ENCODE measurements around the gene ZC3H7B. TPM values are rescaled to one million over a fixed set of nuclear protein-coding genes. Genes with fewer than 3 reads are reported as not detected.
A peak's percentile ranks its signal among the peaks of the same experiment; 100 is the strongest.

ZC3H7B gene
- polyA plus RNA-seq, 1 donor (not counting 4 experiments of a cell fraction or from before 2014, with no cell fraction given), result 24.2 TPM

DNA sequence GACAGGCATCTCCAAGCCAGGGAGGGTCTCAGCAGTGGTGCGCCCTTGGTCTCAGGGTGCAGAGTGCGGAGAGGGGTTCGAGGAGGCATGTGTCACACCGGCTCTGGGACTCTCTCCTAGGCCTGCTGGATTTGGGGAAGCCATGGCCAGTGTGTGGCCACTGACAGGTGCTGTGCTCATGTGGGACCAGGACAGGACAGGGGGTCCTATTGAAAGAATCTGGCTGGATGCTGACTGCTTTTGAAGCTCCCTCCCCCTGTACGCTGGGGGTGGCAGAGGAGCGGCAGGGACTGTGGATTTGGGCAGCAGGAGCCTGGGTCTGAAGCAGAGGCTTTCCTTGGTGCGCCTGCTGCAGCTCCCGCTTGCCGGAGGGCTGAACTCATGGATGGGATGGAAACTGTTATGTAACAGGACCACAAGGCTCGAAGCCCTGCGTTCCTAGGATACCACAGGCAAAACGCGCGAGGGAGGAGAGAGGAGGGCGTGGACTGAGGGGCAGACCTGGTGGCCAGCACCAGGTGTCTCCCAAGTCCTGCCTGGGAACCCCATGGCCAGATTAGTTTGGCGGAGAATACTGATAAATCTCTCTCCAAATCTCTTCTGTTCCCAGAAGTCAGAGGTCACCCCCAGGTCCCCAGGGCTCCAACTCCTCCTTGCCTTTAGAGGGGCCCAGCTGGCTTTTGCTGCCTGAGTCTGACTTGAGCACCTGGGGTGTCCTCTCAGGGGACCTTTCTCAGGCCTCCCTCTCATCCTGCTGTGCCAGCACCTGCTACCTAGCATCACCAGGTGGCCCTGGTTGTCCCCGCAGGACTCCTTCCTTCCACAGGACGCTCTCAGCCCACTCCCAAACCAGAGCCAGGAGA lies 66.6 kb downstream of the ZC3H7B start:
- H3K4me3 ChIP-seq (ENCODE audit: control insufficient read depth in 2 of 3, extremely low read depth in 1 of 3, insufficient read depth in 2 of 3, low read depth in 1 of 3, low read length in 3 of 3), result peak overlapping the region in 2 of 3 experiments; percentile 18 to 54
- dilution Hi-C loops (cut with MboI; ENCODE audit: extremely low pct_ligation_motif_present, low sequenced_read_pairs), result no loop called here

DNA sequence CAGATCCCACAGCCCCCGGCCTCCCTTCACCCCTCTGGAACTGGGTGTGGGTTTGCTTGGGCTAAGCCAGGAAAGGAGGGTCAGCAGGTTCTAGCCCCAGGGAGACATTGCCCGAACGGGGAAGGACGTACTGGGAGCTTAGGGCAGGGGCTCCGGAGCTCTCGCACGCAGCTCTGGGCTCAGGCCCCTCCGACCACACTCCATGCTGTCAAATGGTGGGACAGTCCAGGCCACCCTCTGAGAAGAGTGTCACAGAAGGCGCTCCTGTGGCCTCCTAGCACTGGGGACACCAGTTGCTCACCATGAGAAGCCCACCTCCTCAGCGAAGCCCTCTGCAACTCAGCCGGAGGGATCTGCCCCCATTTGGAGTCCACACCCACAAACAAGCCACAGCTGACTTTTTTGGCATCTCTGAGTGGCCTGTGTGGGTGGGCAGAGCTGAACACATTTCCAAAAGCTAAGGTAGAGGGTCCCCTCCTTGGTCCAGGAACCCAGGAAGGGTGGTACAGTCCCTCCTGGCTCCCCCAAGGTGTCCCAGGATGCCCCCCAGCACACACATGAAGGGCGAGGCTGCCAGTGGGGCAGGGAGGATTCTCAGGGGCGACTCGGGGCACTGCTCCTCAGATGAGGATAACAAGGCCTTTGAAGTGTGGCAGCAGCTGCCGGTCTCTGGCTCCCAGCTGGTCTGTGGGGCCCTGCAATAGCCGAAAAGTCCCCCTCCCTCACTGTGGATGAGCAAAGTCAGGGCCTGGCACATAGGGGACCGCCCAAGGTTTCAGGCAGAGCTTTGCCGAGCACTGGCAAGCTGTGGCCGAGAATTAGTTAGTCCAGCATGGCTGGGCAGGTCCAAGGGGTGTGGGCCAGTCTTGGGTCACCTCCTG lies 67.5 kb downstream of the ZC3H7B start:
- no peak overlapping the region for H3K4me2 ChIP-seq (ENCODE audit: control insufficient read depth, extremely low read depth, insufficient read depth, low read depth, low read length)
- no peak overlapping the region for H2AFZ ChIP-seq (ENCODE audit: control insufficient read depth, low read length)
- no peaks in the 10 kb centered on the region for H3K36me3 ChIP-seq (ENCODE audit: control insufficient read depth in 2 of 2, extremely low read depth in 1 of 2, insufficient read depth in 2 of 2, low read length in 2 of 2)
- no peaks in the 10 kb centered on the region for H3K79me2 ChIP-seq (ENCODE audit: control insufficient read depth, insufficient read depth, low read length)
- DNase-seq (ENCODE audit: low read depth, low spot score) (no peak), FAIRE-seq (no peak)
- TF ChIP-seq, protein P1, sequence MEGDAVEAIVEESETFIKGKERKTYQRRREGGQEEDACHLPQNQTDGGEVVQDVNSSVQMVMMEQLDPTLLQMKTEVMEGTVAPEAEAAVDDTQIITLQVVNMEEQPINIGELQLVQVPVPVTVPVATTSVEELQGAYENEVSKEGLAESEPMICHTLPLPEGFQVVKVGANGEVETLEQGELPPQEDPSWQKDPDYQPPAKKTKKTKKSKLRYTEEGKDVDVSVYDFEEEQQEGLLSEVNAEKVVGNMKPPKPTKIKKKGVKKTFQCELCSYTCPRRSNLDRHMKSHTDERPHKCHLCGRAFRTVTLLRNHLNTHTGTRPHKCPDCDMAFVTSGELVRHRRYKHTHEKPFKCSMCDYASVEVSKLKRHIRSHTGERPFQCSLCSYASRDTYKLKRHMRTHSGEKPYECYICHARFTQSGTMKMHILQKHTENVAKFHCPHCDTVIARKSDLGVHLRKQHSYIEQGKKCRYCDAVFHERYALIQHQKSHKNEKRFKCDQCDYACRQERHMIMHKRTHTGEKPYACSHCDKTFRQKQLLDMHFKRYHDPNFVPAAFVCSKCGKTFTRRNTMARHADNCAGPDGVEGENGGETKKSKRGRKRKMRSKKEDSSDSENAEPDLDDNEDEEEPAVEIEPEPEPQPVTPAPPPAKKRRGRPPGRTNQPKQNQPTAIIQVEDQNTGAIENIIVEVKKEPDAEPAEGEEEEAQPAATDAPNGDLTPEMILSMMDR (optimal IDR thresholded peaks at IDR 0.05 in 1 of 3, IDR thresholded peaks at IDR 0.05 in 1 of 3, conservative IDR thresholded peaks at IDR 0.05 in 1 of 3; ENCODE audit: extremely low read depth in 1 of 3, insufficient read depth in 2 of 3, low read length in 3 of 3), result no peak
- TF ChIP-seq EZH2 (IDR thresholded peaks at IDR 0.05; ENCODE audit: low read length), result no peak
- peaks cover 40% of the 10 kb centered on the region for H3K27me3 ChIP-seq (ENCODE audit: control insufficient read depth, extremely low read depth, insufficient read depth, low read length)
- dilution Hi-C loops (cut with MboI; ENCODE audit: extremely low pct_ligation_motif_present, low sequenced_read_pairs), result no loop called here
- H3K4me1 ChIP-seq (ENCODE audit: control insufficient read depth, extremely low read depth, insufficient read depth, low read length), result peaks cover 24% of the 10 kb centered on the region
- no peak overlapping the region for H3K9ac ChIP-seq (ENCODE audit: control insufficient read depth, extremely low read depth, insufficient read depth, low read length)
- peaks cover 3% of the 10 kb centered on the region for H3K9me1 ChIP-seq (ENCODE audit: control insufficient read depth, extremely low read depth, insufficient read depth, low read length)
- H4K20me1 ChIP-seq (ENCODE audit: control insufficient read depth, extremely low read depth, insufficient read depth, low read length), result no peaks in the 10 kb centered on the region
- no peak overlapping the region for H3K27ac ChIP-seq (ENCODE audit: control insufficient read depth, insufficient read depth, low read length)
- no peaks in the 10 kb centered on the region for H3K9me3 ChIP-seq (ENCODE audit: control insufficient read depth, low read depth, low read length)
- H3K4me3 ChIP-seq (ENCODE audit: control insufficient read depth in 2 of 3, extremely low read depth in 1 of 3, insufficient read depth in 2 of 3, low read depth in 1 of 3, low read length in 3 of 3), result no peak overlapping the region

More for the DNA sequence above, 66.6 kb downstream of the ZC3H7B start:
- TF ChIP-seq, protein P1 (optimal IDR thresholded peaks at IDR 0.05 in 1 of 3, IDR thresholded peaks at IDR 0.05 in 1 of 3, conservative IDR thresholded peaks at IDR 0.05 in 1 of 3; ENCODE audit: extremely low read depth in 1 of 3, insufficient read depth in 2 of 3, low read length in 3 of 3), result peak in 1 of 3 experiments; percentile 19
- no peak for TF ChIP-seq EZH2 (IDR thresholded peaks at IDR 0.05; ENCODE audit: low read length)
- no peaks in the 10 kb centered on the region for H3K79me2 ChIP-seq (ENCODE audit: control insufficient read depth, insufficient read depth, low read length)
- no peaks in the 10 kb centered on the region for H4K20me1 ChIP-seq (ENCODE audit: control insufficient read depth, extremely low read depth, insufficient read depth, low read length)
- no peak overlapping the region for H2AFZ ChIP-seq (ENCODE audit: control insufficient read depth, low read length)
- no peaks in the 10 kb centered on the region for H3K36me3 ChIP-seq (ENCODE audit: control insufficient read depth in 2 of 2, extremely low read depth in 1 of 2, insufficient read depth in 2 of 2, low read length in 2 of 2)
- peak overlapping the region; percentile 15 for H3K9ac ChIP-seq (ENCODE audit: control insufficient read depth, extremely low read depth, insufficient read depth, low read length)
- H3K9me3 ChIP-seq (ENCODE audit: control insufficient read depth, low read depth, low read length), result no peaks in the 10 kb centered on the region
- DNase-seq (ENCODE audit: low read depth, low spot score) (no peak), FAIRE-seq (no peak)
- no peak overlapping the region for H3K27ac ChIP-seq (ENCODE audit: control insufficient read depth, insufficient read depth, low read length)
- peaks cover 24% of the 10 kb centered on the region for H3K4me1 ChIP-seq (ENCODE audit: control insufficient read depth, extremely low read depth, insufficient read depth, low read length)
- peak overlapping the region; percentile 82 for H3K4me2 ChIP-seq (ENCODE audit: control insufficient read depth, extremely low read depth, insufficient read depth, low read depth, low read length)
- H3K9me1 ChIP-seq (ENCODE audit: control insufficient read depth, extremely low read depth, insufficient read depth, low read length), result peaks cover 3% of the 10 kb centered on the region
- H3K27me3 ChIP-seq (ENCODE audit: control insufficient read depth, extremely low read depth, insufficient read depth, low read length), result peaks cover 40% of the 10 kb centered on the region

Data from keratinocyte (primary cell).